GM19455 (cell line): Measurements from ENCODE around the gene CRYGN.

Experiments
- ATAC-seq: cut with Tn5 transposase; IDR thresholded peaks from one replicate; pipeline ENCODE4 v1.9.1; 2021; ENCODE audit not compliant: unreplicated experiment

The CRYGN gene

DNA sequence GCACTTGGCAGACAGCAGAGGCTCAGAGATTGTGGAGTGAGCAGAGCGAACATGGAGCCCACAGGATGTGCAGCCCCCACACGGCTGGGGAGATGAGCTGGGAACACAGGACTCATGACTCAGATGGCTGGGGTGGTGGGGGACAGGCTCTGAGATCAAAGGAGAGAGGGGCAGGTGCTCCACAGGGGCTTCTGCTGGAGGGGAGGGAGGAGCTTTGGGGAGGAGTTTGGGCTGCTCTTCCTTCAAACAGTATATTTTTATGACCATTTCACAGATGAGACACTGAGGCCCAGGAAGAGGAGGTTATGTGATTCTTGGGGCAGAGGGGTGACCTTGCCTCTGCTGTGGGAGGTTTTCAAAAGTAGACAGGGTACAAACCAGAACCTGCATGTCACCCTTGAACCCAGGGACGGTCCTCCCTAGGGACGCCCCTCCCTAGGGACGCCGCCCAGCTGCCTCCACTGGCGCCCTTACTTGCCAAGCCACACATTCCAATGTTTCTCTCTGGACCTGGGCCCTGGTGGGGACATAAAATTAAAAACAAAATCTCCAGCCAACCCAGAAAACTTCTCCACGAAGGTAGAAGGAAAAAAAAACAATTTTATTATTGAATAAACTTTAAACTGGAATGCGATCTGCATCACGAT lies 981 bp upstream of the CRYGN start:
- ATAC-seq: no peak

DNA sequence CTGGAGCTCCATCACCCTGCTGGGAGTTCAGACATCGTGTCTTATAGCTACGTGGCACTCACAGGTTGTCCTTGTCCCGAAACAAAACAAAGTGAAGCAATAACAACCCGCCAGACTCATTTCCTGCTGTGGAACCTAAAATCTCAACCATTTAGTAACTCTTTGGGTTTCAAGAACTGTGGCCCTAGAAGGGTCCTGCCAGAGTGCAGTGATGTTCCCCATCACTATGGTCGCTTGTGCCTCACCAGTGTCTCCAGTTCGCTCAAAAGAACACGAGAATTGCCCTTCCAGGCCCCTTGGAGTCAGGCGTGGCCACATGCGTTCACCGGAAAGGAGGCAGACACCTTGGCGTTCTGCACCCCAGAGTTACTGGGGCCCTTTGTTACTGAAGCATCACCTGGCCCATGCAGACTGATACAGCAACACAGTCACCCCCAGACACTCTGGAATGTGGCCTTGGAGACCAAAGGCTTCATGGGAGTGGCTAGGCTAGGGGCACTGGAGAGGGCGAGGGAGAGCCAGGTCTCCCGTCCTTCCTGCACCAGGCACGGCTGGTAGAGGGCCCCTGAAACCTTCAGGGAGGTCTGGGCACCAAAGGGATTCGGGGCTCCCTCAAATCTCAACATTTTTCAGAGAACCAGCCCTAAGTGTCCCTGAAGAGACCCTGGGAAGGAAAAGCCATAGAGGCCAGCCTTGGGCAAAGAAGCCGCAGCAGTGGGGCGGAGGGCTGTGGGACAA lies 908 bp downstream of the CRYGN start:
- ATAC-seq: no peak

DNA sequence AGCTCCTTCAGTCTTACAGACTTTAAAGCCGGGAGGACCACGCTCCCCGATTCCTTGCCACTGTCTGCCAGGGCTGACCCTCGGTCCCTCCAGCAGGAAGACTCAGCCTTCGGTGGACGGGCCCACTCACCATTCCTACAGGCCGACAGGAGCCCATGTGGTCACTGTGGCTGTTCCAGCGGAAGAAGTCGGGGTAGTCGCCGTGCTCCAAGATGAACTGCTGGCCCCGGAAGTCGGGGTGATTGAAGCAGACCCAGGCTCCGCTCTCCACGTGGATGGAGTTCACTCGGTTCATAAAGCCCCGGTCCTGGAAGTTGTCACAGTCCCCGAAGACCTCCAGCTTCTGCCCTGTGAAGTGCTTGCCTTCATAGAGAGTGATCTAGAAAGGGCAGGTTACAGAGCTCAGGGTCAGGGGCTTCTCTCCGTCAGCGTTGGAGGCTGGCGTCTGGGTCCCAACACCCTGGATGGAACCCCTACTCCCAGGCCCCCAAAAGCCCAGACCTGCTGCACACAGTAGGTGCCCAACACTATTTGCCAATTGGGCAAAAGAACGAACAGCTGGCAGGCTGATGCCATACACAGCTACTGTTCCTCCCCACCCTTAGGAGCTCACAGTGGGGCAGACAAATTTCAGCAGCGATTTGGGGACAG lies 1.9 kb downstream of the CRYGN start:
- no peak for ATAC-seq

DNA sequence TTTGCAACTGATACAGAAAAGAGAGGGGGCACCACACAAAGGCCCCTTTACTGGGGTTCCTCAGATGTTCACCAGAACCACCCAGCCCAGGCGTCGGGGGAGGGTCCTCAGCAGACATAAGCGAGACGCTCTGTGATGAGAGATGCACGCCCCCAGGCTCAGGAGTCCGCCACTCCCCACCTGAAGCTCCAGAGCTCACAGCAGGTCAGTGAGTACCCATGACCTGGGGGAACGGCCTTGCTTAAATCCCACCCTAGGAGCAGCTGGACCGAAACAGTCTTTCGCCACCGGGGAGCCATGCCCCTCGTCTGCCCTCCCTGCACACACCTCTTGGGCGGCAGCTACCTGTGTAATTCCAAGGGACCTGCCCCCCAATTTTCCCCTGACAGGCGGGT lies 2.8 kb downstream of the CRYGN start:
- ATAC-seq: no peak

DNA sequence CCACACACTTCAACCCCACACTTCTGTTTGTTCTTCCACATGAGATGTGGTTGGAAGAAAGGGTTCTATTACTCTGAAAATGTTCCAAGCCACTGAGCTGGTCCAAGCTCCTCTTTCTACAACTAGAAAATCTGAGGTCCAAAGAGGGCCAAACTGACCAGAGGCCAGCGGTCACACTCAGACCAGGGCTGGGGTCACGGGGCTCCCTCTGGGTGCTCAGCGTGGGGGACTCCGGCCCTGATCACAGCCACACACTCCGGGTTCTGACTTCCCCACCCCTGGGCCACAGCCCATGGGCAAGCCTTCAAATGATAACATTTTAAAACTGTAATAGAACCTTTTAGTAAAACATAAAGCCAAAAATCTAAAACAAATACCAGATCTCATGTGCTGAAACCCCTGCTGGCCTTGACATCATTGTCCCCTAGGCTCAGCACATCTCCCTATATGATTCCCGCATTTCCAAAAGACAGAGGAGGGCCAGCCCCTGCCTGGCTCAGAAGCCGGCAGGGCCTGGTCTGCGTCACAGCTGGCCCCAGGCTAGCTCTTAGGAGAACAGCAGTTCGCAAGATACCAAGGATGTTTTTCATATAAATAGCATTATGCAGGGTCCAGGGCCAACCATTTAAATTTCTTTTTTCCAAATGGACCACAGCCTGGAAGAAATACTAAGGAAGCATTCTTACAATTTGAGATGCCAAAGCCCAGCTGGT lies 3.3 kb downstream of the CRYGN start:
- no peak for ATAC-seq

DNA sequence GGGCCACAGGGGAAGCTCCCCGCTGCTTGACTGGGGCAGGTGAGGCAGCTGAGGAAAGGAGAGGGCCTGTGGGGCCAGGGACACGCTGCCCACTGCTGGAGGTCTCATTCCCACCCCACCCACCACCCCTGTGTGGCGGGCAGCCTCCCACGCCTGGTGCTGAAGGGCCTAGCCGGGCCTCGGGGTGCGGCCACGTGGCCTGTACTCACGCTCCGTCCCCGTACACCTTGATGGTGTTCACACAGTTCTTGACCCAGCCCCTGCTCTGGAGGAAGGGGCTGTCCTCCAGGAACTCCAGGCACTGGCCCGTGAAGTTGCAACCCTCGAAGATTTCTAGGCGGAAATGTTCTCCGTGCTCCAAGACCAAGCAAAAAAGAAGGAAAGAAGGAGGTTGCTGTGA lies 4.0 kb downstream of the CRYGN start:
- no peak for ATAC-seq

DNA sequence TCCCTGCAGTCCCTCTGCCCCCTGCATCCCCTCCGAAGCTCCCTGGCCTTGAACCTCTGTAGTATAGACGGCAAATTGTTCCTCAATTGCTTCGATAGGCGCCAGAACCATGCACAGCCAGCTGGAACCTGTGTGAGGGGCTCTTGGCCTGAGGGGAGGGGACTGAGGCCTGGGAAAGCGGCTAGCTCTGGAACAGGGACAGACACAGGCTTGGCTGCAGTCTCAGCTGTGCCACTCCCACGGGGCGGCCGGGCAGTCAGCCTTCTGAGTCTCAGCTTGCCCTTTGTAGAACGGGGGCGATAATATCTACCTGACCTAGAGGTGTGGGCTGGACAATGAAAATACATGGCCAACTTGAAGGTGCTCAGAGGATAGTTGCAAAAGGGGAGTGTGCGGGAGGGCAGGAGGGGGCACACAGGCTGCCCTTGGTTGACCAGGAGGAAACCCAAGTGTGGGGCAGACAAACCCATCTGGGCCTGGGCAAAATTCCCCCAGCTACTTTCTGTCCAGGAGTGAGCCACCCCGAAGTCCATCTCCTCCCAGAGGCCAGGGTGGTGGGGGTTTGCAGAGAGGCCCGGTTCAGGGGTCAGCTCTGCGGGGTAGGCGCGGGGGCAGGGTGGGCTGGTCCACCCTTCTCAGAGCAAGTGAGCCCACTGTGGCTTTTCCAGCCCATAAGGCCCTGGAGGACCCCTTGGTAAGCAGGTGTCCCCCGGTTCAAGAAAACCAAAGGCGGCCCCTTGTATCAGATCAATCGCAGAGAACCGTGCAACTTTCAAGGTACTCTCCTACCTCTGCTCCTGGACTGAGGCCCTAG lies 4.6 kb downstream of the CRYGN start:
- no peak for ATAC-seq

DNA sequence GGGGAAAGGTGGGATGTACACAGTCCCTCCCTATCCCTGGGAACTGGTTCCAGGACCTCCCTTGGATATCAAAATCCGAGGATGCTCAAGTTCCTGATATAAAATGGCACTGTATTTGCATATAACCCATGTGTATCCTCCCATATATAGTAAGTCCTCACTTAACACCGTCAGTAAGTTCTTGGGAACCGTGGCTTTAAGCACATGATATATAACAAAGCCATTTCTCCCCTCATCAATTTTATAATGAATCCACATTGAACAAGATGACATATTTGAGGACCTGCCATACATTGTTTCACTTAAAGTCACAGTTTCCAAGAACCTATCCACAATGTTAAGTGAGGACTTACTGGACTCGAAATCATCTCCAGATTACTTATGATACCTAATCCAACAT lies 5.4 kb downstream of the CRYGN start:
- ATAC-seq: no peak

DNA sequence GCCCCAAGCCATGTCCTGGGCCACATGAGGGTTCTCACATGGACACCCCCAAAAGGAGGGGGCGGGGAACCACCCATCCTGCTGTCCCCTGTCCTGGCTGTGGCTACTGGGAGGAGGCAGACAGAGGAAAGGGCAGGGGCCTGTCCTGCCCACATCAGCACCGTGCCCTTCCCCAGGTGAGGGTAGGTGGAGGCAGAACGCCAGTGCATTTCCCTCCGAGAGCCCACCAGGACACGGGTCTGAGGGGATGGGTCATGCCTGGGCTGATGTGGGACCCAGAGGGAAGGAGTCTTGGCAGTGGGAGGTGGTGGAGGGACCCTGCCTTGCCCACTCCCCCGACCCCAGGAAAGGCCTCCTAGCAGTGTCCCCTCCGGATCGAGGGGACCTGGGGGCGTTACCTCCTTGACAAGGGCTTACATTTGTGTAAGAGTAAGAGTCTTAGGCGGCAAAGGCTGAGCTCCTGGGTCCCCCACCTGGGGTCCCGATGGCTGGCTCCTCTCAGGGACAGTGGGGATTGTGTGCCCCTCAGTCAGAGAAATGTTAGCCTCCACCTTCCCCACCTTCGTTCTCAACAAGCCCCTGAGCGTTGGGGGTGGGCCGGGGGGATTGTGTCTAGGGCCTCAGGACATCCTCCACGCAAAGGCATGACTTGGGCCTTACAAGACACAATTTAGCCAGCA lies 6.1 kb downstream of the CRYGN start:
- ATAC-seq: no peak

DNA sequence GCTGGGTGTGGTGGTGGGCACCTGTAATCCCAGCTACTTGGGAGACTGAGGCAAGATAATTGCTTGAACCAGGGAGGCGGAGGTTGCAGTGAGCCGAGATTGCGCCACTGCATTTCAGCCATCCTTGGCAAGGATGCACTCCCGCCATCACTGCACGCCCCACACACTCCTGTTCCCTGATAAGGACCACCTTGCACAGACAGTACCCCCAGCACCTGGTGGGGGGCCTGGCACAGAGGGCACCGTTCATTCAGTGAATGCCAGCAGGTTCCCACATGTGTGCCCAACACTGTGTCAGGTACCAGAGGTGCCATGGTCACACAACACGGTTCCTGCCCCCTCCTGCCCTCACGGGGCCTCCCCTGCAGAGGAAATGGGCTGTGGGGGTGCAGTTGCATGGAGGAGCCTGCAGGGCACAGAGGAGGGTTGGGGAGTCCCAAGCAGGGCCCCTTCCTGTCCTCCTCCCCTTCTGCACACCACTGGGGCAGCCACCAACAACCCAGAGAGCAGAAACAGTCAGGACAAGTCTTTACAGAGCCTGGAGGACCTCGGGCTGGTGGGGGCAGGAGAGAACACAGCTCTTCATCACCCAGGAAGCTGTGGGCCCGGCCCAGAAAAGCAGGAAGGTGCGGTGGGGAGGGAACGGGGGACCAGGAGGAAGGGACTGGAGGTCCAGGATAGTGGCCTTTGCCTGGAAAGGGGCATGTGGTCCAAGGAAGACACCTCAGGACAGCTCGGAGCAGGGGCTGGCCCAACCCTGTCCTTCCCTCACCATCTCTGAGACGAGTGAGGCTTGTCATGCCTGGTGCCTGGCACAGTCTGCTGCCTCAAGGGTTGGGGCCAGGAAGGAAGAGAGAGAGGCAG lies 7.1 kb downstream of the CRYGN start:
- peak; percentile 63 for ATAC-seq

DNA sequence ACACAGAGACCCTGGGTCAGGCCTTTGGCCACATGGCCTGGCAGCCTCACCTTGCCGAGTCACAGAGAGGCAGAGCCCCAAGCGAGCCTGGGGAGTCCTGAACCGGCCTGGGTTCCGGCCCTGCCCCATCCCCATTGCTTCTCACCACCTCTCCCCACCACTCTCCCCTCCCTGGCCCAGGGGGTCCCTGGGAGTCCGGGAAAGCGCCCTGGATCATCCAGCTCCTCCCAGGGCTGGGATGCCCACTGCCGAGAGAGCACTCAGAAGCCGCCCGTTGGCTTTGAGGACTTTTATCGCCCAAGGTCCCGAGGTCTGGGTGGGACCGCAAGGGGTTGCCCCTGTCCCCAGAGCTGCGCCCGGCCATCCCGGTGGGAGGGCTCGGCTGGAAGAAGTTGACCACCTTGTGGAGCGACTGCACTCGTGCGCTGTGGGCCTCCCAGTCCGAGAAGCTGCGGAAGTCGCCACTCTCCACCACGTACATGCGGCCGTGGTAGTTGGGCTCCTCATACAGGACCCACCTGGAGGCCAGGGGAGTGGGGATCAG lies 8.1 kb downstream of the CRYGN start:
- ATAC-seq: no peak

DNA sequence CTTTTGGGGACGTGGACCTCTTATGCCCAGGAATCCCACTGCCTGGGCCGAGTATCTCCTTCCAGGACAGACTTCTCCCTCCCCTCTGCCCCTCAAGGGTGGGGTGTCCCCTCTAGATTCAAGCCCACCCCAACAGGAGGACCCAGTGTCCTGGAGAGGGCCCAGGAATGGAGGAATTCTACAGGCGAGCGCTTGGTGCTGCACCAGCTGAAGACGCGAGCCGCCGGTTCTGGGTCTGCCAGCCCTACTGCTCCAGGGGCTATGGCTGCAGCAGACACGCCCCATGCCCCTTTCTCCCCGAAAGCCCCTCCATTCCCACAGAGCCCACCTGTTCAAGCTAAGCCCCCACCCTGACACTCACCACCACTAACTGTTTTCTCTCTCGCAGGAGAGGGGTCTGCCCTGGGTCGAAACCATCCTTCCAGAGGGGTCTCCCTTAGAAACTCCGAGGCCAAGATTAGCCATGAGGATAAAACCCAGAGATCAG lies 8.6 kb downstream of the CRYGN start:
- ATAC-seq: no peak

DNA sequence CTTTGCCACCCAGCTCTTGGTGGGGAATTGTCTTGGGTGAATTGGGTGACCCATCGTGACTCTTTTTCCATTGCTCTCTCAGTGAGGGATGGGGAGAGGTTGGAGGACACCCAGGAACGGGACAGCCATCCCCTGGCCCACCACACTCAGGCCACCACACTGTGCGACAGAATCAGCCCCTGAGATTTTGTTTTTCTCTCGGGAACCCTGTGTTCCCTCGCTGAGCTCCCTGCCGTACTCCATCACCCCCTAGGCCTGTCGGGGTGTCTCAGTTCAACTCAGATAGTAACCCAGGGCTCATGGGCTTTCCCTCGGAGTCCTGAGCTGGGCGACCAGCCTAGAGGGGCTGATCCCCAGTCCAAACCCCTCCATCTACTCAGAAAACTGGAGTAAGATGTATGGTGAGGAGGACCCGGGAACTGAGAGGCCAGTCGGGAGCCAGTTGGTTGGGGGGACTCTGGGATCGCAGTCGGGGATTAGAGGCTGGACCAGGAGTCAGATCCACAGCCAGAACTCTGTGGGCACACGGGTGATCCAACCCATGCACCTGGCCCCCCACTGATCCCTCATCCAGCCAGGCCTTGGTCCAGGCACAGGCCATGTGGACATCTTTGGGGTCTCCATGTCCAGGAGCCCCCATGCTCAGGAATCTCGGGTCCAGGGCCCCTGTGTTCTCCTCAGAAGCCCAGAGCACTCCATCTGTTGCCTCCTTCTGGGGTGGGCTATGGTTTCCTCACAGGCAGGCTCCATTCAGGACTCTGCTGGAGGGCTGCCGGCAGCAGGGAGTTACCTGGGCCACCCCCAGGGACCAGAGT lies 9.3 kb downstream of the CRYGN start:
- no peak for ATAC-seq

DNA sequence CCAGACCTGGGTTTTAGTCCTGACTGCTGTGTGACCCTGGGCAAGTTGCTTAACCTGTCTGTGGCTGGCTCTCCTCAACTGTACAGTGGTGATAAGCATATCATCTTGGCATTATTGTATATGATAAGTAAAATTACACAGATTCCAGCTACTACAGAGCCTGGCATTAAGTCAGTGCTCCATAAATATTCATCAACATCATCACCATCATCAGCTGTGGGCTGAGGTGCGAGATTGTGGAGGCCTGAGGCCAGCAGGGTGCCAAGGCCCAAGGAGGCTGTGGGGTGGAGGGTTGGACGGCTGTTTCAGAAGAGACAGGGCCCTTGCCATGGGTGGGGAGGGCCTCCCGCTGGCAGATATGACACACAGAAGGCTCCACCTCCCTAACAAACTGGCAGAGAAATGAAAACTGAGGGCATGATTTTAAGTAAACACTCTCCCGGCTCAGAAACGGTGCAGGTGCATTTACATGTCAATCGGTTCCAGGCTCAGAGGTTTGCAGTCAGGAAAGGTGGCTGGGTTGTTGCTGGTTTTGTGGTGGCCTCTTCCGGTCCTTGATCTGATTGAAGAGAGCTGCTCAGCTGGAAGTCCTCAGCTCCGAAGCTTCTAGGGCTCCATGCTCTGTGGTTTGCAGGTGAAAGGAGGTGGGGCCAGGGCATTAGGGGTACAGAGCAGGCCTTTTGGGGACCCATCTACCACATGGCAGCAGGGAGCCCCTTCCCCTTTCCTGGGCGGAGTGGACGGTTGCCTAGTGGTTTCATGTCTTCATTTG lies 10.2 kb downstream of the CRYGN start:
- ATAC-seq: no peak

DNA sequence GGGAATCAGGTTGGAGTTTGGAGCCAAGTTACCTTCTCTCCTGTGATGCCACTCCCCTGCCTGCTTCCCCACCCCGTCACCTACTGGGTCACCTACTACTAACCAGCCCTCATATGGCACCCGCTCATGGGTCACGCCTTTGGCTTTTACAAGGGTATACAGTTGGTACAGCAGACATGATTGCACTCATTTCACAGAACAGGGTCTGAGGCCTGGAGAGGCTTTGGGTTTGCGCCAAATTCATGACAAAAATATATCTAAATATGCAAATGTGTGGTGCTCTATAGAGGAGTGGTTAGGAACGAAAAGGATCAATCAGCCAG lies 10.7 kb downstream of the CRYGN start:
- ATAC-seq: no peak

DNA sequence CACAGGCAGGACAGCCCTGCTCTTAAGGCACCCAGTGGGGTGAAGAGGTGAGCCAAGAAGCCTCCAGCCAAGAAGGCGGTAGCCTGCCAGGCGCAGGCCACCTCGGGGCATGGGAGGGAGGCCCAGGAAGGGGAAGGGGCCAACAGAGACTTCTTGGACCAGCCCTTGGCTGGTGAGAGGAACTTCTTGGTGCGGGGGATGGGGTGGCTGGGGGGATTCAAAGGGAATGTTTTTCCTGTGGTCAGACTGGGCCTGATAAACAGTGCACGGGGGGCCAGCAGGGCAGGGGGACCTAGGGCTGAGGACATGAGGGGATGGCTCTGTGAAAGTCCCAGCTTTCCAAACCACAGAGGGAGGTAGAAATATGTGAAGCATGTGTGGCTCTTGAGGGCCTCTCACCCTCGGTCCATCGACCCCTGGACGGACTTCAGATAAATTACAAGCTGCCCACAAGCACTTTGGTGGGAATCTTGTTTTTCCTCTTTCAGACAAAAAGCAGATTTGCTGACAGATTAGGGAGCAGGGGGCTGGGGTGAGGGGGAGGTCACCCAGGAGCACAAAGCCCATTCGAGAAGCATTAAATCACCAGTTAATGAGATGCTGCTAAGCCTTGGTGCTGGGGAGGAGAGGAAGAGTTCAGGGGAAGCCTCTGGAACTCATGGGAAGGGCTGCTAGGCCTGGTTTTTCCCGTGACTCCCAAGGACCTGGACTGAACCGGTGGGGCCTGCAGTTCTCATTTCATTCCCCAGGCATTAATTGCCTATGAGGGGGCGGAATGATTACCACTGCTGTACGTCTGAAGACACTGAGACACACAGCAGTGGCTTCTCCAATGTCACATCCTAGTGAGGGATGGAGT lies 11.3 kb downstream of the CRYGN start:
- ATAC-seq: no peak
